ENCODE data around the gene SUPT20HL2.

GRCh38 chrX:24316111-24316510 is 2.2 kb upstream of the SUPT20HL2 start:
- TF ChIP-seq CTCF (IDR thresholded peaks at IDR 0.05; ENCODE audit: low read depth, low read length) (no peak), POLR2A (IDR thresholded peaks at IDR 0.05; ENCODE audit: extremely low read depth, insufficient read length) (no peak), MAX (IDR thresholded peaks at IDR 0.05; ENCODE audit: low read depth, low read length) (no peak)
